GM18861 (cell line): Measurements from ENCODE around the gene NMT1.
"Not testable (repeated sequence)": the region's sequence is repeated elsewhere in the genome, so short reads cannot be mapped to it uniquely, and the experiment has no call there.

Source experiments
- ATAC-seq: cut with Tn5 transposase; IDR thresholded peaks from one replicate; pipeline ENCODE4 v1.9.1; 2021; ENCODE audit not compliant: unreplicated experiment

NMT1 gene

GRCh38 chr17:45117848-45118646 lies 56.9 kb downstream of the NMT1 start:
- ATAC-seq: no peak

GRCh38 chr17:45118691-45119090 lies 57.6 kb downstream of the NMT1 start:
- ATAC-seq: no peak

DNA sequence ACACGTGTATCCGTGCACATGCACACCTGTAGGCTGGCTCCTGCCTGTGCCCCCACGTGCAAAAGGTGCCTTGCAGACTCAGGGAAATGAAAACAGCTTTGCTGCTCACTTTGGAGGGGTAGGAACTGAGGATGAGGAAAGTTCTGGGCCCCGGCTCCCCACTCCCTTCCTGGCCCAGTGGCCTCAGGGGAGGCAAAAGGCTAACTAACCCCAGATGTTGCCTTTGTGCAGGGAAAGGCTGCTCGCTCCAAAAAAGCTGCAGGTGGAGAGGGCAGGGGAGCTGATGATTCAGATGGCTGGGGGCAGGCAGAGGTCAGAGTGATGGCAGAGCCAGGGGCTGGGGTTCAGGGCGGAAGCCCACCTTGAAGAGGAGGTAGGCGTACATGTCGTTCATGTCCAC lies 58.8 kb downstream of the NMT1 start:
- no peak for ATAC-seq

GRCh38 chr17:45120558-45120957 lies 59.4 kb downstream of the NMT1 start:
- ATAC-seq: no peak

GRCh38 chr17:45121055-45121454 lies 59.9 kb downstream of the NMT1 start:
- ATAC-seq: no peak

- no peak for ATAC-seq
Measured at GRCh38 chr17:45123076-45123770, 62.1 kb downstream of the NMT1 start.

GRCh38 chr17:45123930-45124796 lies 63.0 kb downstream of the NMT1 start:
- ATAC-seq: no peak

DNA sequence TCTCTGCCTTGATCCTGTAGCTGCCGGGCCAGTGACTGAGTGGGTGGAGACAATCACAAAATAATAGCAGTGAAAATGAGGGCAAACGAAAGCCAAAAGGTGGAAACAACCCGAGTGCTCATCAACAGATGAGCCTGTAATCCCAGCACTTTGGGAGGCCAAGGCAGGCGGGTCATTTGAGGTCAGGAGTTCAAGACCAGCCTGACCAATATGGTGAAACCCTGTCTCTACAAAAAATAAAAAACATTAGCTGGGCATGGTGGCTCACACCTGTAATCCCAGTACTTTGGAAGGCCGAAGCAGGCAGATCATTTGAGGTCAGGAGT lies 63.6 kb downstream of the NMT1 start:
- ATAC-seq: not testable (repeated sequence)

GRCh38 chr17:45125509-45125908 lies 64.4 kb downstream of the NMT1 start:
- ATAC-seq: no peak

DNA sequence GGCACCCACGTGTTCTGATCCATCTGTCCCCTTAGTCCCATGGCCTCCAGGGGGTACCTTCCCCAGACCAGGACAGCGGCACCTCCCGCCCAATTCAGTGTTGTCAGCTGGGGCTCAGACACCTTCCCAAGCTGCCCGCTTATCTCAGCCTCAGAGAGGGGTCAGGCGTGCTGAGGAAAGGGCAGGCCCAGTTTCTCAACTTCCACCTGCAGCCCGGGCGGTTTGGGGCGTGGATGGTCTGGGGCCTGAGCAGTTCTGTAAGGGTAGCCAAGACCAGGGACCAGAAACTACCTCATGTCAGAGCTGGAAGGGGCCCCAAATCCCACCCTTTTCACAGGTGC lies 66.1 kb downstream of the NMT1 start:
- no peak for ATAC-seq

- no peak for ATAC-seq
Measured at GRCh38 chr17:45127548-45128300, 66.6 kb downstream of the NMT1 start.

- no peak for ATAC-seq
Measured at GRCh38 chr17:45128331-45128730, 67.2 kb downstream of the NMT1 start.

GRCh38 chr17:45128989-45129388 lies 67.9 kb downstream of the NMT1 start:
- ATAC-seq: no peak

GRCh38 chr17:45129426-45129939 lies 68.4 kb downstream of the NMT1 start:
- no peak for ATAC-seq

DNA sequence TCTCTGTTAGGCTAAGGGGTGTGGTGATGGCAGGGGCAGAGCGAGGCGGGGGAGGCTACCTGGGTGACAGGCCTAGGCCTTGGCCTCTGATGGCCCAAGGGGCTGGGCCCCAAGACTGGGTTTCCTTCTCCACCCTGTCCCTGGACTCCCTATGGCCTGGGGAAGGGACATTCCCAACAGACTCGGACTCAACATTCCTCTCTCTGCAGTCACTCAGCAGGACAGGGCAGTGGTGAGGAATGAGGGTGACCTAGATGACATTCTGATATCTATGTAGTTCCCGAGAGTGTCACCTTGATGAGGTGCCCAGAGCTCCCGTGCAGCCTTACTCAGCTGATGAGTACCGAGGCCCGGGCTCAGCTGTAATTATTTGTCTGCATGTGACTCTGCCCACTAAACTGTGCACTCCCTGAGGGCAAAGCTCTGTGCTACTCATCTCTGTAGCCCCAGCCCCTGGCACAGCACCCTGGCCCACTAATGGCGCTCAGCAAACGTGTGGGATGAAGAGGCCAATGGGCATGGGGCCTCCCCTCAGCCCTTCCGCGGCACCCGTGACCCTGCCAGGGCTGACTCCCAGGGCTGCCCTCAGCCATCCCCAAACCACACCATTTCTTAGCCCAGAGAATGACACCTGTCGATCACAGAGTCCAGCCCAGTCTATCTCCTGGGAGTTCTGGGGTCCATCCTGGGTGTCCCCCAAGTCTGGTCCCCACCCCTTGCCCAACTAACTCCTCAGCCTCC lies 69.0 kb downstream of the NMT1 start:
- ATAC-seq: no peak

GRCh38 chr17:45130681-45131615 lies 69.8 kb downstream of the NMT1 start:
- ATAC-seq: no peak

- ATAC-seq: no peak
Measured at GRCh38 chr17:45131616-45132319, 70.7 kb downstream of the NMT1 start.

- peak; percentile 2 for ATAC-seq
Measured at GRCh38 chr17:45132320-45132571, 71.1 kb downstream of the NMT1 start, which contains the start of gene PLCD3. PLCD3 (minus strand) TSS chr17:45132515; CDS start chr17:45132410, 105 bp downstream.
